GM13977 (cell line): ENCODE measurements around the gene CISD2.

Experiments used
- DNase-seq: peaks from one replicate; pipeline ENCODE4 v3.0.0; 2012; ENCODE audit warnings: low spot score
- CTCF ChIP-seq: IDR thresholded peaks from 2 replicates; pipeline ENCODE4 v1.5.1; 2012; ENCODE audit warnings: mild to moderate bottlenecking, control low read depth; ENCODE audit not compliant: insufficient read depth; ENCODE audit errors: extremely low read depth, missing control alignments
- in situ Hi-C: fragments of 300-500 bp; cut with MboI; formaldehyde crosslinking; loops from one replicate; pipeline ENCODE4 v1.12.0; 2022; ENCODE audit warnings: low sequenced_read_pairs, low pct_unique_long_range_greater_than_20kb, mixed read lengths, inconsistent platforms; ENCODE audit not compliant: unreplicated experiment

CISD2 gene

GRCh38 chr4:102825261-102826091, 43.3 kb upstream of the CISD2 start:
- in situ Hi-C loops = no loop called here
- no peak for DNase-seq
- TF ChIP-seq CTCF = no peak

GRCh38 chr4:102826105-102826889, 42.5 kb upstream of the CISD2 start:
- no peak for DNase-seq
- in situ Hi-C loops = no loop called here
- no peak for TF ChIP-seq CTCF

- peak; percentile 50 for TF ChIP-seq CTCF
- DNase-seq = peak; percentile 74
- in situ Hi-C loops = no loop called here
Measured at GRCh38 chr4:102826890-102827673, 41.7 kb upstream of the CISD2 start, which contains the start of gene UBE2D3. Gene UBE2D3 (minus strand): TSS chr4:102827551. CDS start chr4:102826508, 1,043 bp downstream.

- in situ Hi-C loops = no loop called here
- peak; percentile 87 for DNase-seq
- peak; percentile 16 for TF ChIP-seq CTCF
Measured at GRCh38 chr4:102827674-102828496, 40.9 kb upstream of the CISD2 start.

- in situ Hi-C loops = no loop called here
- DNase-seq = no peak
- no peak for TF ChIP-seq CTCF
Measured at GRCh38 chr4:102828497-102828808, 40.3 kb upstream of the CISD2 start.
